HG02938 (cell line): ENCODE data around the gene FUBP3.
A peak's percentile ranks its signal among the peaks of the same experiment; 100 is the strongest.

Experiments
- ATAC-seq: cut with Tn5 transposase; IDR thresholded peaks from one replicate; pipeline ENCODE4 v1.9.1; 2021; ENCODE audit warnings: mild to moderate bottlenecking, moderate library complexity; ENCODE audit not compliant: unreplicated experiment

FUBP3 gene, protein sequence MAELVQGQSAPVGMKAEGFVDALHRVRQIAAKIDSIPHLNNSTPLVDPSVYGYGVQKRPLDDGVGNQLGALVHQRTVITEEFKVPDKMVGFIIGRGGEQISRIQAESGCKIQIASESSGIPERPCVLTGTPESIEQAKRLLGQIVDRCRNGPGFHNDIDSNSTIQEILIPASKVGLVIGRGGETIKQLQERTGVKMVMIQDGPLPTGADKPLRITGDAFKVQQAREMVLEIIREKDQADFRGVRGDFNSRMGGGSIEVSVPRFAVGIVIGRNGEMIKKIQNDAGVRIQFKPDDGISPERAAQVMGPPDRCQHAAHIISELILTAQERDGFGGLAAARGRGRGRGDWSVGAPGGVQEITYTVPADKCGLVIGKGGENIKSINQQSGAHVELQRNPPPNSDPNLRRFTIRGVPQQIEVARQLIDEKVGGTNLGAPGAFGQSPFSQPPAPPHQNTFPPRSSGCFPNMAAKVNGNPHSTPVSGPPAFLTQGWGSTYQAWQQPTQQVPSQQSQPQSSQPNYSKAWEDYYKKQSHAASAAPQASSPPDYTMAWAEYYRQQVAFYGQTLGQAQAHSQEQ

DNA sequence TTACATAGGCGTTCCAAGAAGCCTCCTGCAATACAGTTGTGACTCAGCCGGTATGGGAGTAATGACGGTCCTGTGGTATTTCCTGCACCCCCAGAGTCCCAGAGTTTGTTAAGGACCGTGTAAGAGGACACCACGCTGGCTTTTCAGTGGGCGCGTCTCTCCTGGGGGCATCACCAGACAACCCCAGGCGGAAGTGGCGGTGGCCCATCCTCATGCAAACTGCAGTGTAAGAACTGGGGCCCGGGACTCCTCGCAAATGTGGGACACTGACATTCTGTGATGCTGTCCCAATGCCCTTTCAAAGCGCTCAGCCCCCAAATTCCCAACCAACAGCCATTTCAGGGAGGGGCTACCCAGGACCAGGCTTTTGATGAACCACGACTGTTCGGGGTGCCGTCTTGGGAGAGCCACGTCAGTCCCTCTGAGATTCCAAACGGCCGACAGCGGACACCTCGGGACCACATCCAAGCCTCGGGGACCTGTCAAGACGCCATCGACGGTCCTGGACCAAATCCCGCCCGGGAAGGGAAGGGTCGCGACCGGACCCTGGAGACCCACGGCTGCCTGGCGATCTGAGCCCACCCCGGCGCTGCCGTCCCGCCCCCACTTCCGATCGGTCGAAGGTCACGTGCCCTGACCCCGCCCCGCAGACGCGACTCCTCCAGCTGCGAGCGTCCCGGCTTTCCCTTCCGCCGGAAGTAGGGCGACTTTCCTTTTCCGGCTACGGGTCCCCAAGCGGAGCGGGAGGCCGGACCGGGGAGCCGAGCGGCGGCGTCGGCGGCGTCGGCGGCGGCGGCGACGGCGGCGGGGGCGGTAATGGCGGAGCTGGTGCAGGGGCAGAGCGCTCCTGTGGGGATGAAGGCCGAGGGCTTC, at the start of gene FUBP3:
Gene FUBP3 (plus strand): TSS at position 713 of the 873 bp plus-strand sequence. CDS start 104 bp downstream, at position 817.
- peak; percentile 79 for ATAC-seq

DNA sequence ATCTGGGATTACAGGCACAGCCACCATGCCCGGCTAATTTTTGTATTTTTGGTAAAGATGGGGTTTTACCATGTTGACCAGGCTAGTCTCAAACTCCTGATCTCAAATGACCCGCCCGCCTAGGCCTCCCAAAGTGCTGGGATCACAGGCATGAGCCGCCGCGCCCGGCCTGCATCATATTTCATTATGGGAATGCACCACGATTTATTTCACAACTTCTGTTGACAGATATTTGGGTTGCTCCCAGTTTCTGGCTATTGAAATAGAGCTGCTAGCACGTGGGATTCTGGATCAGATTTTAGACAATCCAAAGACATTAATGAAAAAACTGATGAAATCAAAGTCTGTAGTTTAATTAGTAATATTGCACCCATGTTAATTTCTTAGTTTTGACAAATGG, 48.4 kb upstream of the FUBP3 start:
- ATAC-seq = no peak

DNA sequence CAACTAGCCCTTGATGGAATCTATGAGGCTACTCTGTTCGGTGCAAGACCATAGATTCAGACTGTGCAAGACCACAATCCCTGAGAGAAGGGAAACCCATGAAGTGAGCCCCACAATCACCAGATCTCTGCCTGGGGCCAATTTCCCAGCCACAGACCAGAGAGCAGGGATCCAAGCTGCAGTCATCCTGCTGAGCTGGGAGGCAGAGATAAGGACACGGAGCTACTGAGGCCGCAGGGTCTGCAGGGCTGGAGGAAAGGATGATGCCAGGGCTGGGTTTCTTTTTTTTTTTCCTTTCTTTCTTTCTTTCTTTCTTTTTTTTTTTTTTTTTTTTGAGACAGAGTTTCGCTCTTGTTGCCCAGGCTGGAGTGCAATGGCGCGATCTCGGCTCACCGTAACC, 47.7 kb upstream of the FUBP3 start:
- no peak for ATAC-seq

DNA sequence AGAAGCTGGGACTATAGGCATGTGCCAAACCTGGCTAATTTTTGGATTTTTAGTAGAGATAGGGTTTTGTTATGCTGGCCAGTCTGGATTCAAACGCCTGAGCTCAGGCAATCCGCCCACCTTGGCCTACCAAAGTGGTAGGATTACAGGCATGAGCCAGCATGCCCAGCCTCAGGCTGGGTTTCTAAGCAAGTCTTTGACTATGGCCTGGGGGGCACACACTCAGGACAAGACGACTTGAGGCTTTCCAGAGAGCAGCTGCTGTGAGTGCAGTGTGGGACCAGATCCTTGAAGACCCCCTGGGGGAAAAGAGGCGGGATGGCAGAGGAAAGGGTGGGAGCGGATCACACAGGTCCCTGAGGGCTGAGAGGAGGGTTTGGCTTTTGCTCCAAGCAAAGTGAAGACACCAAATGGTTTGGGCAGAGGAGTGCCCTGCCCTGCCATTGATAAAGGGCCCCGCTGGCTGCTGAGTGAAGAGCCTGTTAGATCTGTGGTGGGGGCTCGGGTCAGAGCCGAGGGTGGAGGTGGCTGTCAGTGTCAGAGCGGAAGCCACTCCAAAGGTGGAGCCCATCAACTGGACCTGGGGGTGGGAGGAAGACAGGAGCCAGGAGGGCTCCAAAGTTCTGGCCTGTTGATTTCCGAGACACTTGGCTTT, 46.8 kb upstream of the FUBP3 start:
- no peak for ATAC-seq

DNA sequence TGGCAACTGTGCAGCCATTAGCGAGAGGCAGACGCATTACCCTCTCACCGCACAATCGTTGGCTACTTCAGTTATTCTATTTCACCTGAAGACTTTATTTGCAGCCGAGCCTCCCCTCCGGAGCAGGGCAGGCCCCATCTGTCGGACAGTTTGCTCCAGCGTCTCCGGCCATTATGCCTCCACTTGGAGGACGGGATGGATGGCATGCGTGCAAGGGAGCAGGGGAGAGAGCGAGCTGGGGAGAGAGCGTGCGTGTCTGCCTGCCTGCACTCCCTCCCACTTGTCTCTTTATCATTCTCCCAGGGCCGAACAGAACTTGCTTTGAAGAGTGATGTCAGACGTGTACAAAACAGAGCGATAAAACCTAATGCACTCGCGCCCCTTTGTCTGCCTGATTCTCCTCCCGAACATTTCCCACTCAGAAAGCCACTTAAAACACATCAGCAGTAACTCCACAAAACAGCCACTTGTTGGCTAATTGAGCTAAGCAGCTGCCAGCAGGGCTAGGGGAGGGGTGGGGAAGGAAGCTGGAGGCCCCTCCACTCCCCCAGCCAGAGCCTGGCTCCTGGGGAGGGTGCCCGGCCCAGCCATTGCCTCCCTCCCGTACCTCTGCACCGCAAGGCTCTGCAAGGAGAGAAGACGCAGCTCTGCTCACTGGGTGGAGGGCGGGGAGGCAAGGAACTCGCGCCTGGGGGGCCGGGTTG, 43.4 kb upstream of the FUBP3 start:
- ATAC-seq = no peak

DNA sequence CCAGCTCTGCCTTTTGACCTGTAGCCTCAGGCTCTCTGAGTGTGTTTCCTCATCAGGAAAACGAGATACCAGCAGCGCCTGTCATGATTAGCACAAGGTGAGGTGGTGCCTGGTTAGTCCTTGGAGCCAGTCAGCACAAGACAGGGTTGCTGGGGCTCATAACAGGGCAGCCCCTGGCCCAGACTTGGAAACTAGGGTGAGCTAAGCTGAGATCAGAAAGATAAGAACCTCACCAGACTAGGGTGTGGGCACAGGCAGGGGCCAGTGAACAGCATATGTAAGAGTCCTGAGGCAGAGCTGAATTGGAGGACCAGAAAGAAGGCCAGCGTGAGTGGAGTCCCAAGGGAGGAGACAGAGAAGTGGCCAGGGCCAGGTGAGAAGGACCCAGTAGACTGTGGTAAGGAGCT, 42.7 kb upstream of the FUBP3 start:
- no peak for ATAC-seq

DNA sequence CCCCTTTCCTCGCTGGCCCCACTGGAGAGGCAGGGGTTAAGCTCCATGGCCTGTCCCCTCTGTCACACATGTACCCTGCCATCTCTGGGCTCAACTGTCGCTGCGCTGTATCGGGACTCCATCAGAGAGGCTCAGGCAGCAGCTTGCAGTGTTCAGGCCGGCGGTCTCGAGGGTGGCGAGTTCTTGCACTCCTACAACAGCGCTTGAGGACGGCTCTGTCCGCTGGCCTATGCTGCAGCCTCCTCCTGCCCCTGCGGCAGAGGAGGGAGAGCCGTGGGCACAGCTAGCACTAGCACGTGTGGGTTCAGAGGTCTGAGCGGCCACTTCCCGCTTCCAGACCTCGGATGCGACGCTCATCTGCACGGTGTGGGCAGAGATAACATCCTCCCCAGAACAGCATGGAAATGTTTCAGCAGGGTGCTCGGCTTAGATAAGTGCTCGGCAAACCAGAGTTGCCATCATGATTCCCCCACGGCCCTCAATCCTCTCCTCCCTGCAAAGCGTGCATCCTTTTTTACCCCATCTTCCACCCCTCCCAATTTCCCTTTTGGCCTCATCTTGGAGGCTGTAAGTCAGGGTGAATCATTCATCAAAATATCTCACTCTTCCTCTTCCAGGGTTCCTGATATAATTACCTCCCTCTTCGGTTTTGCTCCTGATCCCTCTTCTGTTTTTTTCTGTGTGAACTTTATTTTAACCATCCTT, 41.9 kb upstream of the FUBP3 start:
- ATAC-seq = no peak

DNA sequence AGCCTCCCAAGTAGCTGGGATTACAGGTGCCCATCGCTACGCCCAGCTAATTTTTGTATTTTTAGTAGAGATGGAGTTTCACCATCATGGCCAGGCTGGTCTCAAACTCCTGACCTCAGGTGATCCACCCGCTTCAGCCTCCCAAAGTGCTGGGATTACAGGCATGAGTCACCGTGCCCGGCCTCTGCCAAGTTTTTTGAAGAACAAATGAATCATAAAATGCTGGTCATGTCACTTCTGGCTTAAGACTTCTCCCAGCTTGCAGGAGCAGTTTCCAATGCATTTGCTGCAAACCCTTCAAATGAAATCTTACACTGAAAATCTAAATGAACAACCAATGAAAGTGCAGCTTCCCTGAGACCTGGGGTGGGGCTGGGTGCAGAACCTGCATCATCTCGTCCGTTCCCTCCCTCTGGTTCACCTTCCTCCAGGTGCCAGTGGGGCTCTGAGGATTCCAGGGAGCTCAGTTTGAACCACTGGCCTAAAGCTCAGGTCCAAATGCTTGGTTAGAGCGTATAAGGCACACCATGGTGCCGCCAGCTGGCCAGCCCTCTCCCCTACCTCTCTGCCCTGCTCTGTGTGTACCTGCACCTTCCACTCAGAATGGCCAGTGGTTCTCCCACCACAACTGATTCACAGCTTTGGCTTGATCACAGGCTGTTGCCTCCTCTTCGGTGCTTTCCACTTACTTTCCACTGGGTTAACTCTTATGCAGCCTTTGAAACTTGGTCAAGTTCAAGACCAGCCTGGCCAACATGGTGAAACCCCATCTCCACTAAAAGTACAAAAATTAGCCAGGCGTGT, 39.8 kb upstream of the FUBP3 start:
- no peak for ATAC-seq

DNA sequence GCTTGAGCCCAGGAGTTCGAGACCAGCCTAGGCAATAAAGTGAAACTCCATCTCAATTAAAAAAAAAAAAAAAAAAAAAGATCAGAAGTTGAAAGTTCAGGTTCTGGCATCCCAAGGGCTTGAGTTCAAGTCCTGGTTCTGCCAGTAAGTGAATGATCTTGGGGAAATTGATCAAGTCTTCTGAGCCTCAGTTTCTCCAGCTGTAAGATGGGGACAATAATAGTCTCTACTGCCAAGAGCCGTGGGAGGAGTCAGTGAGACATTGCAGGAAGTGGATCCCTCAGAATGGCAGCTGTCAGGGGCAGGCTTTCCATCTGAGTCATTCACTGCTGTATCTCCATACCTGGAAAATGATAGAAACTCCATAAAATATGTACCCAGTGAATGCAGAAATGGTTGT, 37.8 kb upstream of the FUBP3 start:
- ATAC-seq = no peak

DNA sequence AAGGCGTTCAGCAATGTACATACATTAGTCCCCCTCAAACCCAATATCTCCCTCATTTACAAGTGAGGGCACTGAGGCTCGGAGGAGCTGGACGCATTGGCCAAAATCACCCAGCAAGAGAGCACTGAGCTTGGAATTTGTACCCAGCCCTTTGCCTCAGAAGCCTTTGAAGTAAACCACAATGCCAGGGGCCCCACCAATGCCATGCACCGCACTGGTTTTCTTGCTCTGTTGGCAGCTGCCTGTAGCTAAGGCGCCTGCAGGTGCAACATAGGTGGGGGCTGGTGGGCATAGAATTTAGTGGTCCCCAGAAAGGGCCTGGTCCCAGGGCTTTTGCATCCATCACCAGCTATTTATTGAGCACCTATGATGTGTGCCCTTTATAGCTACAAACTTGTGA, 37.3 kb upstream of the FUBP3 start:
- ATAC-seq = no peak

DNA sequence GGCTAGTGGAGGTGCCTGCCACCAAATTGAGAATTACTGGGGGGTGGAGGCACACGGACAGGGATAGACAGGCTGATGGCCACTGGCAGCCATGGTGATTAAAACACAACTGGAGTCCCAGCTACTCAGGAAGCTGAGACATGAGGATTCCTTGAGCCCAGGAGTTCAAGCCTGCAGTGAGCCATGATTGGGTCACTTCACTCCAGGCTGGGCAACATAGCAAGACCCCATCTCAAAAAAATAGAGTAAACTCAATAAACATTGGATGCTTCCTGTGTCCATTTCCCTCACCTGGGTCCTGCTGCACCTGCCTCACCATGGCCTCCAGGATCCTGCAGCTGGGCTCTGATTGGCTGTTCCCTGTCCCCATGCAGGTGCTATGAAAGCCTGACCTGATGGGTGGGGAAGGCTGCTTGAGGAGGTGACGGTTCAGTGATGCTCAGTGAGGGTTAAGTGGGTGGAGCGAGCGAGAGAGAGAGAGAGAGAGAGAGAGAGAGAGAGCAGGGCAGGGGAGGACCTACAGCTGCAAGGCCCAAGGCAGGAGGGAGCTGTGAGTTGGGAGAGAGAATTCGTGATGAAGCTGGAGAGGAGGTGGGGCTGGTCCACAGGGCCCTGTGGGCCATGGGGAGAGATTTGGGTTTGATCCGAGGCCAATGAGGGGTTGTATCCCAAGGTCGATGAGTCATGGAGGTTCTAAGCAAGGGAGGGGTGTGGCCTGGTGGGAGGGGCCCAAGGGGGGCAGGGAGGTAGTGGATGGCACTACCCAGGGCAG, 36.7 kb upstream of the FUBP3 start:
- ATAC-seq = no peak

DNA sequence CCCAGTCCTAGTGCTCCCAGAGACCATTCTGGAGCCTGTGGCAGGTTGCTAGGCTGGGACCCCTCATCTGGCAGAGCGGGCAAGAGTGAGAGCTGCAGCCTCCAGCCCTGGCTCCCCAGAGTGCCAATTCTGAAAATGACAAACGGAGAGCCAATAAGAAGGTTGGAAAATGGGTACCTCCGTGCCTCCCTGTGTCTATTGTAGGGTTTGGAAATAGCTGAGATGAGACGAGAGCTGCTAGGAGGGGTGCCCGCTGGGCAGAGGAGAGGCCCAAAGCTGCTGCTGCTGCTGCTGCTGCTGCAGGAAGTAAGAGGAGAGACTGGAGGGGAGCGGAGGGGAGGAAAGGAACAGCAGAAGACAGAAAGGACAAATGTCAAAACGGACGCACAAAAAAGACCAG, 36.0 kb upstream of the FUBP3 start:
- ATAC-seq = no peak

DNA sequence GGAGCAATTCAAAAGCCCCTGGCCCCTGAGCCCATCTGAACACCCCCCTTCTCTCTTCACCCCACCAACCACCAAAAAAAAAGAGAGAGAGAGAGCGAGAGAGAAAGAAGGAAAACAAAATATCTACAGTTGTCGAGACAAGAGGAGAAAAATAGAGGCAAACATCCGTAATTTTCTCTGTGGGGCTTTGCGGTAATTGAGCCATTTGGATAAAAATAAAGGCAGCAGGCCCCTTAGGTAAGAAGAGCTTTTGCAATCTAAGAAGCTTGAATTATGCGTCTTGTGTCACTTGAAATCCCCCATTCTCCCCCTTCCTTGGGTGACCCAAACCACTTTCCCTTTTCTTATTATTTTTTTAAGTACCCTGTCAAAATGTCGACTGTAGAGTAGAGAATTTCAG, 35.5 kb upstream of the FUBP3 start:
- ATAC-seq = no peak

DNA sequence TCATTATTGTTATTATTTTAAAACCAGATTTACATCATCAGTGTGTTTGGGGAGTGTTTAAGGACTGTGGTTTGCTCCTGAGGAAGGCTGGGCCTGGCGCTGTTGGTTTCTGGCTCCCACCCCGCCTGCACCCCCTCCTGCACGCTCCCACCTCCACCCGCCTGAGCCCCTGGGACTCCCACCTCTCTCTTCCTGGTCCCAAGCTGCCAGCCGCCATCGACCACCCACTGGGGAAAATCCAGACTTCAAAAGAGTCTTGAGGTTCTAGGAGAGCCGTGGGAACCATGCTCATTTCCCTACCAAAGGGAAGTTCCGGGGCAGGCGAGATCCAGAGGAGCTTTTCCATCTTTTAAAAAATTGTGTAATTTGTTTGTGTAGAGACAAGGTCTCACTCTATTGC, 35.0 kb upstream of the FUBP3 start:
- ATAC-seq = no peak

DNA sequence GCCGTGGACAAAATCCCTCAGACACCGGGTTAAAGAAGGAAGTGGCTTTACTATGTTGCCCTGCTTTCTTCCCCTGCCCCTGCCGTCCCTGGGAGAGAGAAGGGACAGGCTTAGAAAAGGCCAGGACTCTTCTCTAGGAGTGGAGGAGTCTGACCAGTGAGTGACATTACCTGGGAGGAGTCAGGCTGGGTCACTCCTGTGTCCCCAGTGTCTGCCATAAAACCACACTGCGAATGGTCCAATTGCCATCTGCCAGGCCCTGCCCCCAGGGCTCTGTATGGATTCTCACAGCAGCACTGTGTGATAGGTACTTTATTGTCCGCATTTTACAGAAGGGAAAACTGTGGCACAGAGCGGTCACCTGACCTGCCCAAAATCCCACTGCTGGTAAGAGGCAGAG, 31.3 kb upstream of the FUBP3 start:
- ATAC-seq = no peak

DNA sequence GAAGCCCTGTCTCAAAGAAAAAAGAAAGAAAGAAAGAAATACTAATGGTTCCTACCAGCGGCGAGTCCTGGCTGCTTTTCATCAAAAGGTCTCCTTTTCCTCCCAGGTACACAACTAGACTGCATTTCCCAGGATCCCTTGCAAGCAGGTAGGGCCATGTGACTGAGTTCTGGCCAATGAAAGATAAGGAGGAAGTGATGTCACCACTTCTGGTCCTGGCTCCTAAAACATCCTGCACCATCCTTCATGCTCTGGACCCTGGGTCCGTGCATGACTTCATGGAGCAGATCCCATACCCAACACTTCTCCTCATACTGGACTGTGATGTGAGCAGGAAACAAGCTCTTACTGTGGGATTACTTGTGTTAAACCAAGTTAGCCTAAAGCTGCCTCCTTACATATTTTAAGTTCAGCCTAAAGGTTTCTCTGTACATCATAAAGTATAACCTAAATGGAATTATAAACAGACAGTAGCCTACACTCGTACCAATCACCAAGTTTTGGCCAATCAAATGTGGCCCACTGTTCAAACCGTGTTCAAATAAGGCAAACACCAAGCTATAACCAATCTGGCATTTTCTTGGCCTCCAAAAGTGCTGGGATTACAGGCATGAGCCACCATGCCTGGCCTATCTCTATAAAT, 30.2 kb upstream of the FUBP3 start:
- no peak for ATAC-seq

DNA sequence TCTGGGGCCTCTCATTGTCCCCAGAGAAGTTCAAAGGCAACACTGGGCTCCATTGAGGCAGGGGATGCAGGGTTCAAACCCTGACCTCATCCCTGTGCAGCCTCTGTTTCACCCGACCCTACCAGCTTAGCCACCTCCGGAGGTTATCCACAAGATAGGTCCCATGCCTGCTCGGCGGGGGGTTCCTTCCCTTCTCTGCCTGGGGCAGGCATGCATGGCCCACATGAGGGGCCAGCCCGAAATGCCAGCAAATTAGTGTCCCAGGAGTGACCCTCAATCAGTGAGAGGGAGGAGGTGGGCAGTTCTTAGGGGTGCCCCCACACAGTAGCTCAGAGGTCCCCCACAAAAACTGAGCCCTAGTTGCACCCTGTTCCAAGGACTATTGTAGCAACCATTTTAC, 24.8 kb upstream of the FUBP3 start:
- no peak for ATAC-seq

DNA sequence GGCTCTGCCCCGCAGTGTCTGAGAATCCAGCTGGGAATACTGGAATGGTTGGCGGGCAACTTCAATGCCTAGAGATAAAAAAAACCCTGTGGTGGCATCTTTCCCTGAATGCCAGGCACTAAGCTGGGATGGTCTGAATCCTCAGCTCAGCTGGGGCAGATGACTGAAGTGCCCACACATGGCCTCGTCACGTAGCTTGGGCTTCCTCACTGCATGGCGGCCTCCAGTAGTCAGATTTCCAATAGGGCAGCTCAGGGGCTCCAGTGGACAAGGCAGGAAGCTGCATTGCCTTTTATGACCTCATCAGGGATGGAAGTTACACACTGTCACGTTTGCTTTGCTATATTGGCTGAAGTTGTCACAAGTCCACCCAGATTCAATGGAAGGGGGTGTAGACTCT, 24.3 kb upstream of the FUBP3 start:
- ATAC-seq = no peak
